Kidney epithelial cell (primary cell): ENCODE data around the gene UPK2. TPM values are rescaled to one million over a fixed set of nuclear protein-coding genes. Genes with fewer than 3 reads are reported as not detected.

ENCODE experiments used
- DNase-seq: peaks from one replicate; pipeline ENCODE4 v3.0.0-alpha.2; 2010; ENCODE audit warnings: low read depth
- H3K27me3 ChIP-seq: 2 replicates; pipeline ENCODE4 v1.6.0; 2011; ENCODE audit warnings: low read length; ENCODE audit not compliant: control insufficient read depth, insufficient read depth
- H3K36me3 ChIP-seq: 2 replicates; pipeline ENCODE4 v1.5.1; 2011; ENCODE audit warnings: low read length; ENCODE audit not compliant: control insufficient read depth, insufficient read depth
- H3K4me3 ChIP-seq: 2 replicates; pipeline ENCODE4 v1.5.1; 2011; ENCODE audit warnings: low read depth, mild to moderate bottlenecking, control low read depth, low read length
- total RNA-seq: library from RNA; depleted of rRNA; stranded (reverse); fragments of >200 nt; gene quantifications from 2 replicates; pipeline ENCODE4 v1.2.3, GENCODE V29; 2015
- TF ChIP-seq, protein P1 (sequence below): IDR thresholded peaks from 2 replicates; pipeline ENCODE4 v1.5.1; 2011; ENCODE audit warnings: mild to moderate bottlenecking, moderate library complexity, low read length, control low read depth, inconsistent platforms; ENCODE audit not compliant: insufficient read depth, poor library complexity, severe bottlenecking

Gene UPK2
- total RNA-seq, 1 donor from 2014 or later = 0.25 TPM

DNA sequence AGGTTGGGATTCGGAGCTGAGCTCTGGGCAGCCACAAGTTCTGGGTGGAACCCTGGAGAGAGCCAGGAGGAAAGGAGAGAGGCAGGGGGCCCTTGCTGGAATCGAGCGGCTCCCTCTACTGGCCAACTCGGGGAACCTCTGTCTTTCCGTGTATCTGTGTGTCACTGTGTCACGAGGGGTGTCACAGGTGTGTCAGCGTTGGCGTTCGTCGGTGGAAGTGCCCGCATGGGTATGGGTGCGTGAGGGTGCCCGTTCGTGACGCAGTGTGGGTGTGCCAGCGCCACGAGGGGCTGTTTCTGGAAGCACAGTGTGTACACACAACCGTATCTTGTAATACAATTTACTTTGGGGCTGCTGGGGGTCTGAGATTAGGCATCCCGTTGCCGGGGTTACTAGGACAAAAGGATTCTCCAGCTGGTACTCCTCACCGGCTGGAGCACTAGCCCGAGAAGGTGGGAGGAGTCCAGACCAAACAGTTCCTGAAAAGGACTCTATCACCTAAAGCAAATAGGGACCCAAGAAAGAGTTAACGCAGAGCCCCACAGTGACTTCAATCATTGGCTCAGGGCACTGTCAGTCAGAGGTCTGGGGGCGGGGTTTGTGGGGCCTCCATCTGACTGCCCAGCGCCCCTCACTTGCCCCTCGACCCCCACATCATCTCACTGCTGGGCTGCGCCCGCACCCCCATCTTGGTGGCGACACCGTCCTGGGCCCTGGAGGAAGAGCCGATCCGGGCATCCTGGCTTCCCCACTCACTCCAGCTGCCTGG, 27.8 kb upstream of the UPK2 start:
- peak; percentile 80 for DNase-seq
- TF ChIP-seq, protein P1, sequence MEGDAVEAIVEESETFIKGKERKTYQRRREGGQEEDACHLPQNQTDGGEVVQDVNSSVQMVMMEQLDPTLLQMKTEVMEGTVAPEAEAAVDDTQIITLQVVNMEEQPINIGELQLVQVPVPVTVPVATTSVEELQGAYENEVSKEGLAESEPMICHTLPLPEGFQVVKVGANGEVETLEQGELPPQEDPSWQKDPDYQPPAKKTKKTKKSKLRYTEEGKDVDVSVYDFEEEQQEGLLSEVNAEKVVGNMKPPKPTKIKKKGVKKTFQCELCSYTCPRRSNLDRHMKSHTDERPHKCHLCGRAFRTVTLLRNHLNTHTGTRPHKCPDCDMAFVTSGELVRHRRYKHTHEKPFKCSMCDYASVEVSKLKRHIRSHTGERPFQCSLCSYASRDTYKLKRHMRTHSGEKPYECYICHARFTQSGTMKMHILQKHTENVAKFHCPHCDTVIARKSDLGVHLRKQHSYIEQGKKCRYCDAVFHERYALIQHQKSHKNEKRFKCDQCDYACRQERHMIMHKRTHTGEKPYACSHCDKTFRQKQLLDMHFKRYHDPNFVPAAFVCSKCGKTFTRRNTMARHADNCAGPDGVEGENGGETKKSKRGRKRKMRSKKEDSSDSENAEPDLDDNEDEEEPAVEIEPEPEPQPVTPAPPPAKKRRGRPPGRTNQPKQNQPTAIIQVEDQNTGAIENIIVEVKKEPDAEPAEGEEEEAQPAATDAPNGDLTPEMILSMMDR = peak; percentile 95

DNA sequence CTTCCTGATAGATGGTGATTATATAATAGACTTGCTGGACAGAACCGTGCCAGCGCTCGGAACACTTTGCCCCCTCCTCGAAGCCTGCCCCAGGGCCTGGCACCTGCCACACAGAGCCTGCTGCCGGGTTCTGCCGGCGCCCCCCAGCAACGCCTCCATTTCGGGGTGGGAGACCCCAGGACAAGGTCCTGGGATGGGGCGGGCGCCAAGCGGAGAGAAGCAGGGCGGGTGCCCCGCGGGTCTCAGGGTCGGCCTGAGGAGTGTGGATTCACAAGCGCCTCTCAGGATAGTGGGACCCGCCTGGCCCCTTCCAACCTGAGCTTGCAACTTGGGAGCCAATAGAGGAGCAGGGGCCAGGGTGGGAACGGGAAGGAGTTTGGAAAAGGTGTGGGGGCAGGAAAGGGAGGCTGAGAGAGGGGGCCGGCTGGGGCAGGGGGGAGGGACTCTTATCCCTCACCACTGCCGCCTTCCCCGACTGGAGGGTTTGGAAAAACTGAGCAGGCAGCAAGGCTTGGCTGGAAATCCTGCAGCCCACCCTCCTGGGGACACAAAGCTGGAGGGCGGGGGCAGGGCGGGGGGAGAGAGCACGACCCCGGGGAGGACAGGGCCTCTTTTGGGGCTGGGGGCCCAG, 27.1 kb upstream of the UPK2 start:
- TF ChIP-seq, protein P1 = no peak
- peak overlapping the region; percentile 65 for H3K4me3 ChIP-seq
- no peak for DNase-seq
- H3K36me3 ChIP-seq = no peaks in the 10 kb centered on the region
- no peaks in the 10 kb centered on the region for H3K27me3 ChIP-seq

More for the DNA sequence above, 27.8 kb upstream of the UPK2 start:
- Histone ChIP-seq H3K27me3 (no peaks in the 10 kb centered on the region), H3K36me3 (no peaks in the 10 kb centered on the region), H3K4me3 (peak overlapping the region; percentile 65)

DNA sequence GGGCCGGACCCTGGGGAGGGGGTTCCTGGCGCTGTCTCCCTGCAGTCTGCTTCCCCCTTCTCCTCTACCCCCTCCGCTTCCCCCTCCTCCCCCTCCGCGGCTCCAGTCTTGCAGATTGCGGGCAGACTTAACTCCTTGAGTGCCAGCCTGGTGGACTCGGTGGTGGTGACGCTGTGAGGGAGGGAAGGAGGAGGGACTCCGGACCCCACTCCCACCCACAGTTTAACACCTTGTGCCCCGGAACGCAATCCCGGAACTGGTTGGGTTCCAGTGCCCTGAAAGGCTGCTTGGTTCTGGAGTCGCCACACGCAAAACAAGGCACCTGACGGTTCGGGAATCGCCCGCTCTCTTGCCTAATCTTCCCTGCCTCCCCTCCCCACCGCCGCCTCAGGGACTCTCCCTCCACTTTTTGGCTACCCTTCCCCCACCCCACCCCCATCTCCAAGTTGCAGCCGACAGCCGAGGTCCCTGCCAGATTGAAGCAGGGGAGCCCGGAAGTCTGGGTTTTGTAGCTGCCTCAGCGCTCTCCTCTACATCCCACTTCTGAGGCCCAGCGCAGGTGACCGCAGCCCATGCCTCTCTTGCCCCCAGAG, 26.5 kb upstream of the UPK2 start:
- Histone ChIP-seq H3K27me3 (no peaks in the 10 kb centered on the region), H3K36me3 (no peaks in the 10 kb centered on the region), H3K4me3 (peak overlapping the region; percentile 65)
- no peak for DNase-seq
- TF ChIP-seq, protein P1 = no peak

DNA sequence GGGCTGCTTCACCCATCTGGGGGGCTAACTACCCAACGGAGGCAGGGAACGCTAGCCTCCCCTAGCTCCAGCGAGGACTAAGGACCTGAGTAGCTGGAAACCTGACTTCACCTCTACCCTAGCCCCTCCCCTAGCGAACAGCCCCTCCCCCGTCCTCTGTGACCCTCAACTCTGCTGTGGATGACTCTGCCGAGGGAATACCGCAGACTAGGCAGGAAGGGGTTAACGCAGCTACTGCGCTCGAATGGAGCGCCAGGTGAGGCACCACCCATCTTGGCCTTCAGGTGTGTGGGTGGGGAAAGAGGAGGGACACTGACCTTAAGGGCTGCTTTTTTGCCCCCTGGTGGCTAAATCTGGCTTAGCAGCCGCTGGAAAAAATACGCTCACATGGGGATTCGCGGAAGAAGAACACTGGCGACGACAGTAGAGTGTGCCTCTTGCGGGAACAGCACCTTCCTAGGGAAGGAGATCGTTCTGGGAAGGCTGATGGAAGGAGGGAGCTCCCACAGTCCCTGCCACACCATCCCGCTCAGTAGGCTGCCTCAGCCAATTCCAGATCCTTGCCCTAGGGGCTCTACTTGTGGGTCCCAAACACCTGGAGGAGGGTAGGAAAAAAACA, 25.9 kb upstream of the UPK2 start:
- Histone ChIP-seq H3K36me3 (no peaks in the 10 kb centered on the region), H3K27me3 (no peaks in the 10 kb centered on the region), H3K4me3 (peak overlapping the region; percentile 65)
- DNase-seq = no peak
- TF ChIP-seq, protein P1 = peak; percentile 92

DNA sequence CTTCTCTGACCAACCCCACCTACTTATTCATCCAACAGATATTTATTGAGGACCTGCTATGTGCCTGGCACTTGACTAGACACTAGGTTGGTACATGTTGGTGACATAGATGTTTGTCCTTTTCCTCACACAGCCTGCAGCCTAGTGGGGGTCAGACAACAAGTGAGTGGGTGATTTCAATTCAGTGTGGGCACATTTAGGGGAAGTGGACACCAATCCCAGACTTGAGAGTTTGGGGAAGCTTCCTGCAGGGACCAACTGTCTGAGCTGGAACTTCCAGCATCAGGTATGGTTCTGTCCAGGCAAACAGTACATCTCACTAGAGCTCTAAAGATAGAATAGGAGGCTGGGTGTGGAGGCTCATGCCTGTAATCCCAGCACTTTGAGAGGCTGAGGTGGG, 24.5 kb upstream of the UPK2 start:
- TF ChIP-seq, protein P1 = no peak
- Histone ChIP-seq H3K4me3 (no peak overlapping the region), H3K36me3 (no peaks in the 10 kb centered on the region), H3K27me3 (no peaks in the 10 kb centered on the region)
- no peak for DNase-seq
